ENCODE data around the gene SYNPR.

SYNPR gene

DNA sequence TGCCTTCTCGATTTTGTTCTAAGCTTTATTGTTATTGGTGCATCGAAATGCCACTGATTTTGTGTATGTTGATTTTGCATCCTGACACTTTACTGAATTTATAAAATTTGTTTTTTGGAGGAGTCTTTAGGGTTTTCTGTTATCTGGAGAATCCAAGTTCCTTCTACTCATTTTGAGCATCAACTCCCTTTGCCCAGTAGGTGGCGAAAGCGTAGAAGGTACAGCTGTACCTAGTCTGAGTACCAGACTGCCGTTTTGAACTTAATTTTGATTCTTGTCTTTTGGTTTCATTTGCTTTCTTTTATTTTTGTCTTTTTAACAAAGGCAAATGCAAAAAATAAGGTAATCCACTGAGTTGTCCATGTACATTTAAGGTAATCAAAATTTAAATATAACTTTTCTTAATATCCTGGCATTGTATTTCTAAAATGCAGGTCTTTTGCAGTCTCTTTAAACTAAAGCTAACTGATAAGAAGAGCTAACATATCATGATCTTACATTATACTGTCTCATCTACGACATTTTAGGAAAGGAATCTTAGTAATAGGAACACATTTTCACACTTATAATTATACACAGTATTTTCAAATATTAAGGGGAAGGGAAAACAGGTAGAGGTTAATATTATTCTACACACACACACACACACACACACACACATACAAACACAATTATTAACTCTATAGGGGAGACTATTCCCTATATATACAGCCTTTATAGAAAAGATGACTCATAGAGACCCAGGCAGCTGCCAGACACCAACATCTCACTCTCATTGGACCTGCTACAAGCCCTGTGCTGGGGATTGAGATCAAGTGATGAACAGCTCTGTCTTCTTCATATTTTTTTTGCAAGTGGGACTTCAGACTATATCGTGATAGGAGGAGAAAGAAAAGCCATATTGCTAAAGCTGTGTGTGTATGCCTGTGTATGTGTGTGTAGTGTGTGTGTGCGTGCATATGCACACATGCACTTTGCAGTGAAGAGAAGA is 71.8 kb downstream of the SYNPR start:
- TF ChIP-seq EZH2phosphoT487 (IDR thresholded peaks at IDR 0.05; ENCODE audit: low read length) (no peak), EZH2 (optimal IDR thresholded peaks at IDR 0.05; ENCODE audit: low read depth, low read length) (no peak)
- TF ChIP-seq, protein P1, sequence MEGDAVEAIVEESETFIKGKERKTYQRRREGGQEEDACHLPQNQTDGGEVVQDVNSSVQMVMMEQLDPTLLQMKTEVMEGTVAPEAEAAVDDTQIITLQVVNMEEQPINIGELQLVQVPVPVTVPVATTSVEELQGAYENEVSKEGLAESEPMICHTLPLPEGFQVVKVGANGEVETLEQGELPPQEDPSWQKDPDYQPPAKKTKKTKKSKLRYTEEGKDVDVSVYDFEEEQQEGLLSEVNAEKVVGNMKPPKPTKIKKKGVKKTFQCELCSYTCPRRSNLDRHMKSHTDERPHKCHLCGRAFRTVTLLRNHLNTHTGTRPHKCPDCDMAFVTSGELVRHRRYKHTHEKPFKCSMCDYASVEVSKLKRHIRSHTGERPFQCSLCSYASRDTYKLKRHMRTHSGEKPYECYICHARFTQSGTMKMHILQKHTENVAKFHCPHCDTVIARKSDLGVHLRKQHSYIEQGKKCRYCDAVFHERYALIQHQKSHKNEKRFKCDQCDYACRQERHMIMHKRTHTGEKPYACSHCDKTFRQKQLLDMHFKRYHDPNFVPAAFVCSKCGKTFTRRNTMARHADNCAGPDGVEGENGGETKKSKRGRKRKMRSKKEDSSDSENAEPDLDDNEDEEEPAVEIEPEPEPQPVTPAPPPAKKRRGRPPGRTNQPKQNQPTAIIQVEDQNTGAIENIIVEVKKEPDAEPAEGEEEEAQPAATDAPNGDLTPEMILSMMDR (IDR thresholded peaks at IDR 0.05; ENCODE audit: low read length): peak; percentile 83
- Histone ChIP-seq H3K4me2 (ENCODE audit: low read depth, low read length) (no peak overlapping the region), H3K27me3 (replicated peaks; ENCODE audit: insufficient read depth, low read length) (no peaks in the 10 kb centered on the region), H3F3A (ENCODE audit: insufficient read depth, low read length) (no peaks in the 10 kb centered on the region), H2AFZ (ENCODE audit: low read length) (no peak overlapping the region), H3K36me3 (replicated peaks; ENCODE audit: insufficient read depth, low read length) (no peaks in the 10 kb centered on the region), H3K9me2 (replicated peaks; ENCODE audit: insufficient read depth, low read length) (no peaks in the 10 kb centered on the region), H3K9ac (ENCODE audit: low read length) (no peak overlapping the region), H3K9me3 (replicated peaks; ENCODE audit: insufficient read depth, low read length) (no peaks in the 10 kb centered on the region), H4K20me1 (ENCODE audit: insufficient read depth, low read length) (no peaks in the 10 kb centered on the region), H3K4me1 (ENCODE audit: low read length) (no peaks in the 10 kb centered on the region), H3K4me3 (ENCODE audit: low read length) (no peak overlapping the region), H3K79me2 (ENCODE audit: low read length) (no peaks in the 10 kb centered on the region), H3K27ac (ENCODE audit: low read length) (no peak overlapping the region)
- DNase-seq: peak; percentile 79

DNA sequence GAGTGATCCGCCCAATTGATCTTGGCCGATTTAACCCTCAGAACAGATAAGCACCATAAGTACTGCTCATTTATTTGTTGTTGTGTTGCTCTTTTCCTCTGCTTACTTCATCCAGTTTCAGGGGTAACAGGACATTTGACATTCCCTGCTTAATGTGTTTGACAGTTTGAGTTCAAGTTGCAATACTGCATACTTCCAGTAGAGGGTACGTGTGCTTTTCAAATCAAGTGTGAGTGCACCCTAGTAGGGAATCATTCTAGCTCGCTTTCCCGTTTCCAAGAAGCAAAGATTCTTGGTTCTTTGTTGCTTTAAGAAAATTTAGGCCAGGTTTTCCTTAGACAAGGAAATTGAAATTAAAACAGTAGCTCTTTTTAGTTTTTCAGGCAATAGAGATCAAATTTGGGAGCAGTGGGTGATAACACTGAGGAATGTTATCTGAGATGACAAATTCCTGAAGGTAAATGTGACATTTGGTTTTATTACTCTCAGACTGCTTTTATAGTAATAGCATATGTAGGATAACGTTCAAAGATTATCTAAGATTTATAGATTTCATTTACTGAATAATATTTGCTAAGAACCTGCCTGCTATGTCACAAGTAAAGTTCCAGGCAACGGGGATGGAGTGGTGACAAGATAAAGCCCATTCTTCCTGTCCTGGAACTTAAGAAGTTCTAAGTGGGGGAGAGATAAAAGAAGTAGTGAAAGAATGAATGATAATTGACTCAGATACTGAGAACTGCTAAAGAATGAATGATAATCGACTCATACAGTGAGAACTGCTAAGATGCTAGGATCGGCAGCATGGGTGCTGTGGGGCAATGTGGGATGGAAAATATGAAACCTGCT is 73.3 kb downstream of the SYNPR start:
- Histone ChIP-seq H3K27ac (ENCODE audit: low read length) (no peak overlapping the region), H3K9me3 (replicated peaks; ENCODE audit: insufficient read depth, low read length) (no peaks in the 10 kb centered on the region), H3K36me3 (replicated peaks; ENCODE audit: insufficient read depth, low read length) (no peaks in the 10 kb centered on the region), H3F3A (ENCODE audit: insufficient read depth, low read length) (no peaks in the 10 kb centered on the region), H4K20me1 (ENCODE audit: insufficient read depth, low read length) (no peaks in the 10 kb centered on the region), H3K9me2 (replicated peaks; ENCODE audit: insufficient read depth, low read length) (no peaks in the 10 kb centered on the region), H2AFZ (ENCODE audit: low read length) (no peak overlapping the region), H3K4me2 (ENCODE audit: low read depth, low read length) (no peak overlapping the region), H3K4me3 (ENCODE audit: low read length) (no peak overlapping the region), H3K79me2 (ENCODE audit: low read length) (no peaks in the 10 kb centered on the region), H3K9ac (ENCODE audit: low read length) (no peak overlapping the region), H3K27me3 (replicated peaks; ENCODE audit: insufficient read depth, low read length) (no peaks in the 10 kb centered on the region), H3K4me1 (ENCODE audit: low read length) (no peaks in the 10 kb centered on the region)
- TF ChIP-seq EZH2 (optimal IDR thresholded peaks at IDR 0.05; ENCODE audit: low read depth, low read length) (no peak), EZH2phosphoT487 (IDR thresholded peaks at IDR 0.05; ENCODE audit: low read length) (no peak)
- TF ChIP-seq, protein P1 (IDR thresholded peaks at IDR 0.05; ENCODE audit: low read length): peak; percentile 84
- DNase-seq: peak; percentile 66

DNA sequence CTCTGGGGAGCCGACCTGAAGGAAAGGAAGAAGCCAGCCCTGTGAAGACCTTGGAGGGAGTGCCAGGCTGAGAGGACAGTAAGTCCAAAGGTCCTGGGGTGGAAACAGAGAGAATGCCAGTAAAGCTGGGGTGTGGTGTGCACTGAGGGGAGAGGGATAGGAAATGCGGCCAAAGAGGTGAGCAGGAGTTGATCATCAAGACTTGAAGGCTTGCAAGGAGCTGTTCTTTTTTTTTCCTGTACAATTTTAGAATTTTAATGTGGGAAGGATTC is 73.8 kb downstream of the SYNPR start:
- H3F3A ChIP-seq (ENCODE audit: insufficient read depth, low read length): no peaks in the 10 kb centered on the region
- no peak overlapping the region for H3K9ac ChIP-seq (ENCODE audit: low read length)
- no peak for DNase-seq
- no peaks in the 10 kb centered on the region for H3K9me3 ChIP-seq (replicated peaks; ENCODE audit: insufficient read depth, low read length)
- H3K36me3 ChIP-seq (replicated peaks; ENCODE audit: insufficient read depth, low read length): no peaks in the 10 kb centered on the region
- no peaks in the 10 kb centered on the region for H4K20me1 ChIP-seq (ENCODE audit: insufficient read depth, low read length)
- H3K27me3 ChIP-seq (replicated peaks; ENCODE audit: insufficient read depth, low read length): no peaks in the 10 kb centered on the region
- no peak overlapping the region for H2AFZ ChIP-seq (ENCODE audit: low read length)
- TF ChIP-seq EZH2 (optimal IDR thresholded peaks at IDR 0.05; ENCODE audit: low read depth, low read length) (no peak), EZH2phosphoT487 (IDR thresholded peaks at IDR 0.05; ENCODE audit: low read length) (no peak)
- TF ChIP-seq, protein P1 (IDR thresholded peaks at IDR 0.05; ENCODE audit: low read length): no peak
- no peak overlapping the region for H3K27ac ChIP-seq (ENCODE audit: low read length)
- H3K4me3 ChIP-seq (ENCODE audit: low read length): no peak overlapping the region
- H3K79me2 ChIP-seq (ENCODE audit: low read length): no peaks in the 10 kb centered on the region
- H3K4me1 ChIP-seq (ENCODE audit: low read length): no peaks in the 10 kb centered on the region
- no peak overlapping the region for H3K4me2 ChIP-seq (ENCODE audit: low read depth, low read length)
- H3K9me2 ChIP-seq (replicated peaks; ENCODE audit: insufficient read depth, low read length): no peaks in the 10 kb centered on the region

All from MM.1S (cell line).